Adipocyte (in vitro differentiated cells): ENCODE results near the gene CEP128.

ENCODE experiments used
- DNase-seq: peaks from one replicate; pipeline ENCODE4 v3.0.0-alpha.2; 2015; ENCODE audit warnings: low read depth
- H3K27me3 ChIP-seq: replicated peaks from 2 replicates; pipeline ENCODE4 v1.7.0; 2013; ENCODE audit warnings: mild to moderate bottlenecking, low read length, moderate library complexity; ENCODE audit not compliant: control insufficient read depth, insufficient read depth
- H3K36me3 ChIP-seq: 2 replicates; pipeline ENCODE4 v1.7.0; 2013; ENCODE audit warnings: low read length, mild to moderate bottlenecking, moderate library complexity; ENCODE audit not compliant: control insufficient read depth, insufficient read depth, severe bottlenecking
- H3K4me1 ChIP-seq: 2 replicates; pipeline ENCODE4 v1.7.0; 2013; ENCODE audit warnings: mild to moderate bottlenecking, low read length, moderate library complexity; ENCODE audit not compliant: control insufficient read depth, insufficient read depth
- H3K4me3 ChIP-seq: 2 replicates; pipeline ENCODE4 v1.7.0; 2013; ENCODE audit warnings: mild to moderate bottlenecking, low read length, moderate library complexity
- H3K9ac ChIP-seq: 2 replicates; pipeline ENCODE4 v1.7.0; 2013; ENCODE audit warnings: mild to moderate bottlenecking, low read length, moderate library complexity
- H3K9me3 ChIP-seq: 2 replicates; pipeline ENCODE4 v1.7.0; 2013; ENCODE audit warnings: mild to moderate bottlenecking, low read length, moderate library complexity; ENCODE audit not compliant: control insufficient read depth

CEP128 gene

DNA sequence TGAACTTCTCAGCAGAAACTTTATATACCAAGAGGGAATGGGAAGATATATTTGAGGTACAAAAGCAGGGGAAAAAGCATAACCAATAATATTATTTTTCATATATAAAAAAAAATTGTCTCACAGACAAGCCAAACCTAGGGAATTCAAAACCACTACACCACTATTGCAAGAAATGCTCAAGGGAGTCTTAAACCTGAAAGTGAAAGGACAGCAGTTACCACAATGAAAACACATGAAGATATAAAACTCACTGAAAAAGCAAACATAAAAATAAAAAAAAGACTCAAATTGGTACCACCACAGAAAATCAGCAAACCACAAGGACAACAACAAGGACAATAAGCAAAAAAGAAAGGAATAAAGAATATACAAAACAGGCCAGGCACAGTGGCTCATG lies 131.9 kb downstream of the CEP128 start:
- H3K9ac ChIP-seq = no peak overlapping the region
- peaks cover 9% of the 10 kb centered on the region for H3K4me1 ChIP-seq
- DNase-seq = no peak
- H3K4me3 ChIP-seq = no peak overlapping the region
- no peaks in the 10 kb centered on the region for H3K36me3 ChIP-seq
- H3K27me3 ChIP-seq = no peaks in the 10 kb centered on the region
- peaks cover 8% of the 10 kb centered on the region for H3K9me3 ChIP-seq

DNA sequence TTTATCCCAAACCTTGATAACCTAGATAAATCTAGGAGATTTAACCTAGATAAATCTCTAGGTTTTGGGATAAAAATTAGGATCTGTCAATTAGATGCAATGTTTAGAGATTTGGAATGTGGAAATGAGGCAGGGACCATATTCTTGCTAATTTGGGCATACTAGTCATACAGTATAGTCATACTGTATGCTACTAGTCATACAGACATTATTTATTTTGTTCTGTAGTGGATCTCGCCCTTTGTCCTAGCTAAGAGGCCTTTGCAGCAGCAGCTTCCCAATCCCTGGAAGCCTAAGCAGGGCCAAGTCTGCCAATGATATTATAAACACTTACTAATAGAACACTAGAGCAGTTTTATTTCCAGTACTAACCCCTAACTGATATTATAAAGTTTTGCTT lies 136.4 kb downstream of the CEP128 start:
- Histone ChIP-seq H3K9ac (no peak overlapping the region), H3K27me3 (no peaks in the 10 kb centered on the region), H3K4me3 (no peak overlapping the region), H3K36me3 (no peaks in the 10 kb centered on the region), H3K9me3 (peaks cover 12% of the 10 kb centered on the region), H3K4me1 (peaks cover 9% of the 10 kb centered on the region)
- peak; percentile 12 for DNase-seq

DNA sequence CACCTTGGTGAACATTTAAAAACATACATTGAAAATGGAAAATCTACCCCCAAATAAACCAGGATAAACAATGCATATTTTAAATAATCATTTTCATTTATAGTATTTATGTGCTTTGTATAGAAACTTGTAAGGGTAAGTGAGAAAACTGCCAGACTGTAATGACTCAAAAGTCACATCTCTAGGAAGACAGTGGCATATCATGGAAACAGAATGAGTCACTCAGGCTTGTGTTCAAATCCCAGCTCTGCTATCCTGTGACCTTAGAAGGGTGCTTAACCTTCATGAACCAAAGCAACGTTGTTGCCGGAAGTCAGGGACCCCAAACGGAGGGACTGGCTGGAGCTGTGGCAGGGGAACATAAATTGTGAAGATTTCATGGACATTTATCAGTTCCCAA lies 142.7 kb downstream of the CEP128 start:
- Histone ChIP-seq H3K9ac (no peak overlapping the region), H3K36me3 (no peaks in the 10 kb centered on the region), H3K9me3 (peaks cover 5% of the 10 kb centered on the region), H3K4me3 (no peak overlapping the region), H3K4me1 (no peaks in the 10 kb centered on the region), H3K27me3 (no peaks in the 10 kb centered on the region)
- DNase-seq = no peak

DNA sequence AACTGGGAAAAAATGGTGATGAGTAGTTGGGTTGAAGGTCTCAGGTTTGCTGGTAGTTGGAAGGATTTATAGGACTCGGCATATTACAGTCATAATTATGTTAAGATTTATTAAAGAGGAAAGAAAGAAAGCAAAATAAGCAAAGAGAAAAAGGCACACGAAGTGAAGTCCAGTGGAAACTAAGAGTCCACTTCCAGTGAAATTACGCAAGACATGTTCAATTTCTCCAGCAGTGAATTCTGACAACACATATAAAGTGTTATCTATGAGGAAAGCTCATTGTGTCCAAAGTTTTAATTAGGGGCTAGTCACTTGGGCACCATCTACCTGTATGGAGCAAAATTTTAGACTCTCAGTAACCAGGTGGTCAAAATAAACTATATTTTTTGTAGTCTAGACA lies 143.3 kb downstream of the CEP128 start:
- Histone ChIP-seq H3K9ac (no peak overlapping the region), H3K36me3 (no peaks in the 10 kb centered on the region), H3K4me1 (no peaks in the 10 kb centered on the region), H3K9me3 (peaks cover 5% of the 10 kb centered on the region), H3K27me3 (no peaks in the 10 kb centered on the region), H3K4me3 (no peak overlapping the region)
- no peak for DNase-seq

DNA sequence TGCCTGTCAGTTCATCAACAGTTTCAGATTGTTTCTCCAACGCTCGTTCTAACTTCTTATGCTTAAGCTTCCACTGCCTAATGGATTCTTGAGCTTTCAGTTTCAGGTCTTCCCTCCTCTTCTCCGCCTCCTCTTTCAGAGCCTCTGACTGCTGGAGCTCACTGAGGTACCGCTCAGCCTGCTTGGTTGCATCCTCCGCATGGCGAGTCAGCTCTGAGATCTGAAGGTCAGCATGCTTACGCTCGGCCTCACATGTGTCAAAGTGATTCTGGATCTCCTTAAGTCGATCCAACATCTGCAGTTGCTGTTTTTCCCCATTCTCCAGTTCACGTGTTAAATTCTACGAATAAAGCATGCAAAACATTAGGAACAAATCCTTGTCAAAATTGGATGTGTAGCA lies 148.8 kb downstream of the CEP128 start:
- Histone ChIP-seq H3K9me3 (no peaks in the 10 kb centered on the region), H3K27me3 (no peaks in the 10 kb centered on the region), H3K4me3 (no peak overlapping the region)

DNA sequence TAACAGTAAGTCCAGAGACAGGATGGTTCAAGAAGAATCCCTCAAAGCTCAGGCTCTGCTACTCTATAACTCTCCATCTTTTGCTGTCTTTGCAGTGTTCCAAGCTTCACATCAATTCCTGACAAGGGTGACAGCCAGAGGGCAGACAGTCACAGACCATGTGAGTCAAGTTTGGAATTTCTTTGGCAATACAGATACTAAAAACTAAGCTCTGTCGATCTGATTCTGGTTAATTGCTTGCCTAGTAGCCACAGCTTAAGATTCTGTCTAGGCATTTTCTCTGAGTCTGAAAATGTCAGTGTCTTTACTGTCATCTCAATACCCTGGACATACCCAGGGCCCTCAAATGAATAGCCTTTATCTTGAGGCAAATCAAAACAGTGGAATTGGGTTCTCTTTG lies 153.7 kb downstream of the CEP128 start:
- DNase-seq = peak; percentile 30
- no peak overlapping the region for H3K9ac ChIP-seq
- no peaks in the 10 kb centered on the region for H3K9me3 ChIP-seq
- no peaks in the 10 kb centered on the region for H3K36me3 ChIP-seq
- H3K27me3 ChIP-seq = no peaks in the 10 kb centered on the region
- H3K4me1 ChIP-seq = no peaks in the 10 kb centered on the region
- H3K4me3 ChIP-seq = no peak overlapping the region

More for the DNA sequence above, 148.8 kb downstream of the CEP128 start:
- Histone ChIP-seq H3K36me3 (no peaks in the 10 kb centered on the region), H3K4me1 (no peaks in the 10 kb centered on the region), H3K9ac (no peak overlapping the region)
- no peak for DNase-seq

DNA sequence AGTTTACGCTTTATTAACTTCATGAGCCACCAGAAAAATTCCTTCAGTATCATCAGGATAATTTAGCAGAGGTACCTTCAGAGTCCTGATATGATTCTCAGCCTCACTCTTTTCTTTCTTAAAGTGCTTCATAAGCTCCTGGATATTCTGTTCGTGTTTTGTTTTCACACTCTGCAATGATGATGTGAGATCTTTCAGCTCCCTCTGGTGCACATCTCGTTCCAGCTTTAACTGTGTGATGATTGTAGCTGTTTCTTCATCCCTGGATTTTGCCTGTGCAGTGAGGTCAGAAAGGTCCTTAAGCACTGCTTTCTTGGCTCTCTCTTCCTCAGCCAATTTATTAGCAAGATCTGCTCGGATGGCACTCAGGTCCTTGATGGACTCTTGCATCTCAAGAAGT lies 156.7 kb downstream of the CEP128 start:
- no peak overlapping the region for H3K4me3 ChIP-seq
- H3K27me3 ChIP-seq = no peaks in the 10 kb centered on the region
- no peak overlapping the region for H3K9ac ChIP-seq
- peak; percentile 48 for DNase-seq
- H3K9me3 ChIP-seq = no peaks in the 10 kb centered on the region
- no peaks in the 10 kb centered on the region for H3K36me3 ChIP-seq
- H3K4me1 ChIP-seq = no peaks in the 10 kb centered on the region

DNA sequence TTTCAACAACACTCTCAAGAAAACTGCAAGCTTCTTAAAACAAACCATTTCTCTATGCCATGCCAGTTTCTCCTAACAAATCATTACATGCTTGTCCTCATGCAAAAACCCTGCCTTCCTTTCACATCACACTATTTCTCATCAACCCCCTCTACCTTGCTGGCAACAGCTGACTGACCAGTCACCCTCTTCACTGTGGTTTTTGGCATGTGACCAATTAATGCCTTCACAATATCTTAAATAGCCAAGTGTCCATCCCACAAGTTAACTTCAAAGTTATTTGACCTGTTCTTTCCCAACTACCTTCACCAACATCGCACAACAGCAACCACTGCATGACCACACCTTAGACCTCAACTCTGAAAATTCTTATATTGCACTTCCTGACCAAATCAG lies 159.6 kb downstream of the CEP128 start:
- Histone ChIP-seq H3K9me3 (no peaks in the 10 kb centered on the region), H3K9ac (no peak overlapping the region), H3K27me3 (no peaks in the 10 kb centered on the region), H3K36me3 (no peaks in the 10 kb centered on the region), H3K4me1 (no peaks in the 10 kb centered on the region), H3K4me3 (no peak overlapping the region)
- DNase-seq = no peak

DNA sequence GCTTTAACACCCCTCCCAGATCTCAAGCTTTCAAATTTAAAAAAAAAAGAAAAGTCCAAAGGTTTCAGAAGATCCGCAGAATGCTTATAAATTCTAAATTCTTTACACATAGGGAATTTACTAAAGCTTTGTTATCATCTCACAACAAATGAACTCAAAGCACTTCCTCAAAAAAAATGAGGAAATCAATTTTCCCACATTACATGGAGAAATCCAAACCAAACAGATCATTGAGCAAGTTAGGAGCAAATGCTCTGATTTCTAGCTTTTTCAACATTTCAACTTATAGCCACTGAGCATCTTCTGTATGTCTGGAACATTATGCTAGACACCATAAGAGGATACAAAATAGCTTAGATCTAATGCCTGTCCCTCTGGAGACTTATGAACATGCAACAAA lies 161.0 kb downstream of the CEP128 start:
- Histone ChIP-seq H3K9me3 (no peaks in the 10 kb centered on the region), H3K27me3 (no peaks in the 10 kb centered on the region), H3K36me3 (no peaks in the 10 kb centered on the region), H3K4me1 (no peaks in the 10 kb centered on the region), H3K4me3 (no peak overlapping the region), H3K9ac (no peak overlapping the region)
- no peak for DNase-seq

DNA sequence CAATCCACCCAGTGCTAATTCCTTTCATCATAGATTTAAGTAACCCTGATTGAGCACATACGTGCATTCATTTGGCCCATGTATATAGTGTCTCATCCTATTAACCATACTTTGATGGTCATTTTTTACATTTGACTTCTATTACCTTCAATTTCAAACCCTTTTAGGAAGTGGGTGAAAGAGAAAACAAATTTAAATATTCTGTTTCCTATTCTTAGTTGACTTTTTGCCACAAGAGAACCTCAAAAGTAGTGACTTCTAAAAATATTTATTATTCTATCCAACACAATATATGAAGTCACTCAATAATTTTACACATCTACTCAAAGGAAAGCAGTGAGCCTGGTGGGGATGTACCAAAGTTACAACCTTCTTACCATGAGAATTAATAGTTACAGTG lies 164.9 kb downstream of the CEP128 start:
- Histone ChIP-seq H3K4me3 (no peak overlapping the region), H3K36me3 (no peaks in the 10 kb centered on the region), H3K9ac (no peak overlapping the region), H3K9me3 (no peaks in the 10 kb centered on the region), H3K27me3 (no peaks in the 10 kb centered on the region), H3K4me1 (no peaks in the 10 kb centered on the region)
- no peak for DNase-seq

DNA sequence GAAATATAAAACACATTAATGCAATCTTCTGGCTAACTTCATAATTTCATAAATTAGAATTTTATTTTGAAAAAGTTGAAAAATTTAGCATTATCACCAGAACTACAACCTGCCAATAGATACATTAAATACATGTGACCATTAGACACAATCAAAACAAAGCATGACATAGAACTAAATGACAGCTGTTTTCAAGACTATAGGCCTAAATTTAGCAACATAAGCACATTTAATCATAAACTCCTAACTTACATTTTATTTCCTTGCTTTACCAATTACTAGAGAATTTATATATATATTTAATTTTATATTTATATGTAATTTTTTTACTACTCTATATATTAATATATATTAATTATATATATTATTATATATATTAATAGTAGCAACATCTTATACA lies 165.4 kb downstream of the CEP128 start:
- Histone ChIP-seq H3K9ac (no peak overlapping the region), H3K27me3 (no peaks in the 10 kb centered on the region), H3K9me3 (no peaks in the 10 kb centered on the region), H3K36me3 (no peaks in the 10 kb centered on the region), H3K4me1 (no peaks in the 10 kb centered on the region), H3K4me3 (no peak overlapping the region)
- DNase-seq = no peak

DNA sequence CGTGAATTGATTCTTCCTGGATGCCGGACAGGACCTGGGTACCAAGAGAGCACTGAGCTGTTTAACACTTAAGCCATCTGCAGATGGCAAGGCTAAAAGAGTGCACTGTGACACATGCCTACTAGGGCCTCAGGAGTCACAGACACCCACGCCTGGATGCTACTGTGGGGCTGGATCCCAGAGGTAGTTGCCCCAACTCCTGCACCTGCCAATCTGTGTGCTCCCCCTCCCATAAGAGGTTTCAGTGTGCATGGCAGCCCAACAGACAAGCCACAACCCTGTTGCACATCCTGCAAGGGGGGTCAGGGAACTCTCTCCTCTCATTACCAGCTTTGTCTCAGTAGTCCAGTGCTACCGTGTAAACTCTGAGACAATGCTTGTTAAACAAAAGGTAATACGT lies 169.0 kb downstream of the CEP128 start:
- H3K9me3 ChIP-seq = no peaks in the 10 kb centered on the region
- H3K4me1 ChIP-seq = no peaks in the 10 kb centered on the region
- no peak overlapping the region for H3K4me3 ChIP-seq
- DNase-seq = no peak
- H3K9ac ChIP-seq = no peak overlapping the region
- no peaks in the 10 kb centered on the region for H3K36me3 ChIP-seq
- no peaks in the 10 kb centered on the region for H3K27me3 ChIP-seq
